ENCODE results near the gene TRIM44. TPM values are rescaled to one million over a fixed set of nuclear protein-coding genes. Genes with fewer than 3 reads are reported as not detected.
"Not testable (repeated sequence)": the region's sequence is repeated elsewhere in the genome, so short reads cannot be mapped to it uniquely, and the experiment has no call there.

The TRIM44 gene
- polyA plus RNA-seq, 2 donors, result 3.1 to 6.2 TPM

DNA sequence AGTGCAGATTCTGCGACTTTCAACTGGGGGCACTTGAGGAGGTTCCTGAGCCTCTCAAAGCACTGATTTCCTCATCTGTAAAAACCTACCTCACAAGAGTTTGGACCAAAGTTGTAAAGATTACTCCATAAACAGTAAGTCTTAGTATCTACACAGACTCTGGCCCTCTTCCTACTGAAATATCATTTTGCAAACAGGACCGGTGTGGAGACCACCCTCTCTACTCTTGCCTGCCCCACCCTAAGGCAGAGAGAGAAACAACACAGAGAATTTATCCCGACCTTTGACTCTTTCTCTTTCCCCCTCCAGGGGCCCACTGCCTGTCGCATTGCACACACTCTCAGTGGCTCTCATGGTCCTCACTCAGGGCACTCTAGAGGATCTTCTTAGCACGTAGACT, 163.4 kb downstream of the TRIM44 start:
- no peaks in the 10 kb centered on the region for H3K36me3 ChIP-seq (ENCODE audit: control insufficient read depth in 2 of 2, insufficient read depth in 2 of 2, low read length in 1 of 2)
- H3K27me3 ChIP-seq (ENCODE audit: control insufficient read depth in 1 of 2, insufficient read depth in 2 of 2, low read length in 2 of 2), result no peaks in the 10 kb centered on the region
- no peak overlapping the region for H3K27ac ChIP-seq (ENCODE audit: low read depth in 2 of 2, low read length in 1 of 2)
- no peaks in the 10 kb centered on the region for H3K4me1 ChIP-seq (ENCODE audit: control insufficient read depth in 2 of 2, insufficient read depth in 2 of 2, low read length in 1 of 2)
- WGBS, 2 donors, result 89 to 92% methylated on average over 5 of the region's 5 CpGs
- H3K4me3 ChIP-seq (ENCODE audit: low read depth in 1 of 2, low read length in 2 of 2), result no peak overlapping the region
- no peaks in the 10 kb centered on the region for H3K9me3 ChIP-seq (ENCODE audit: control insufficient read depth in 2 of 2, insufficient read depth in 1 of 2, low read depth in 1 of 2, low read length in 1 of 2)

- Histone ChIP-seq H3K9me3 (ENCODE audit: control insufficient read depth in 2 of 2, insufficient read depth in 1 of 2, low read depth in 1 of 2, low read length in 1 of 2) (no peaks in the 10 kb centered on the region), H3K36me3 (ENCODE audit: control insufficient read depth in 2 of 2, insufficient read depth in 2 of 2, low read length in 1 of 2) (no peaks in the 10 kb centered on the region), H3K4me1 (ENCODE audit: control insufficient read depth in 2 of 2, insufficient read depth in 2 of 2, low read length in 1 of 2) (no peaks in the 10 kb centered on the region), H3K27ac (ENCODE audit: low read depth in 2 of 2, low read length in 1 of 2) (no peak overlapping the region), H3K4me3 (ENCODE audit: low read depth in 1 of 2, low read length in 2 of 2) (no peak overlapping the region), H3K27me3 (ENCODE audit: control insufficient read depth in 1 of 2, insufficient read depth in 2 of 2, low read length in 2 of 2) (no peaks in the 10 kb centered on the region)
- 42 to 56% methylated on average over 4 of the region's 4 CpGs for WGBS, 2 donors
Measured at GRCh38 chr11:35826949-35827348, 164.4 kb downstream of the TRIM44 start.

GRCh38 chr11:35836205-35836604, 173.6 kb downstream of the TRIM44 start:
- Histone ChIP-seq H3K9me3 (ENCODE audit: control insufficient read depth in 2 of 2, insufficient read depth in 1 of 2, low read depth in 1 of 2, low read length in 1 of 2) (peaks cover 0 to 4% of the 10 kb centered on the region in 2 donors), H3K27ac (ENCODE audit: low read depth in 2 of 2, low read length in 1 of 2) (no peak overlapping the region), H3K27me3 (ENCODE audit: control insufficient read depth in 1 of 2, insufficient read depth in 2 of 2, low read length in 2 of 2) (no peaks in the 10 kb centered on the region), H3K36me3 (ENCODE audit: control insufficient read depth in 2 of 2, insufficient read depth in 2 of 2, low read length in 1 of 2) (no peaks in the 10 kb centered on the region), H3K4me3 (ENCODE audit: low read depth in 1 of 2, low read length in 2 of 2) (no peak overlapping the region), H3K4me1 (ENCODE audit: control insufficient read depth in 2 of 2, insufficient read depth in 2 of 2, low read length in 1 of 2) (no peaks in the 10 kb centered on the region)
- 74 to 82% methylated on average over 4 of the region's 4 CpGs for WGBS, 2 donors

- WGBS, 2 donors, result 85 to 94% methylated on average over 3 of the region's 3 CpGs
- no peaks in the 10 kb centered on the region for H3K4me1 ChIP-seq (ENCODE audit: control insufficient read depth in 2 of 2, insufficient read depth in 2 of 2, low read length in 1 of 2)
- no peaks in the 10 kb centered on the region for H3K36me3 ChIP-seq (ENCODE audit: control insufficient read depth in 2 of 2, insufficient read depth in 2 of 2, low read length in 1 of 2)
- no peak overlapping the region for H3K4me3 ChIP-seq (ENCODE audit: low read depth in 1 of 2, low read length in 2 of 2)
- H3K9me3 ChIP-seq (ENCODE audit: control insufficient read depth in 2 of 2, insufficient read depth in 1 of 2, low read depth in 1 of 2, low read length in 1 of 2), result peaks cover 0 to 4% of the 10 kb centered on the region in 2 donors
- no peaks in the 10 kb centered on the region for H3K27me3 ChIP-seq (ENCODE audit: control insufficient read depth in 1 of 2, insufficient read depth in 2 of 2, low read length in 2 of 2)
- H3K27ac ChIP-seq (ENCODE audit: low read depth in 2 of 2, low read length in 1 of 2), result no peak overlapping the region
Measured at GRCh38 chr11:35838071-35838470, 175.5 kb downstream of the TRIM44 start.

DNA sequence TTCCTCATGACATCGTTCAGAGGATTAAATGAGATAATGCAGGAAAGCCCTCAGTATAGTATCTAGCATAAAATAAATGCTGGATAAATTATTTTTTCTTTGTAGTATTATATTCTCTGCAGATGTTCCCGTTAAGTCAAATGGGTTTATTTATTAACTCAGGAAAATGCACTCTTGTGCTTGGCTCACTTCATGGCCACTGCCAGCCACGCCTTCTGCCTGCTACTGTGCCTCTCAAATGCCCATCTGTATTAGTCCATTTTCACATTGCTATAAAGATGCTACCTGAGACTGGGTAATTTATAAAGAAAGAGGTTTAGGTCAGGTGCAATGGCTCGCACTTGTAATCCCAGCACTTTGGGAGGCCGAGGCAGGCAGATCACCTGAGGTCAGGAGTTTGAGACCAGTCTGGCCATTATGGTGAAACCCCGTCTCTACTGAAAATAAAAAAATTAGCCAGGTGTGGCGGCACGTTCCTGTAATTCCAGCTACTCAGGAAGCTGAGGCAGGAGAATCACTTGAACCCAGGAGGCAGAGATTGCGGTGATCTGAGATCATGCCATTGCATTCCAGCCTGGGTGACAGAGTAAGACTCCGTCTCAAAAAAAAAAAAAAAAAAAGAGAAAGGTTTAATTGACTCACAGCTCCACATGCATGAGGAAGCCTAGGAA, 176.3 kb downstream of the TRIM44 start:
- not testable (repeated sequence) for H3K27me3 ChIP-seq (ENCODE audit: control insufficient read depth in 1 of 2, insufficient read depth in 2 of 2, low read length in 2 of 2); H3K4me3 ChIP-seq (ENCODE audit: low read depth in 1 of 2, low read length in 2 of 2); H3K36me3 ChIP-seq (ENCODE audit: control insufficient read depth in 2 of 2, insufficient read depth in 2 of 2, low read length in 1 of 2); H3K4me1 ChIP-seq (ENCODE audit: control insufficient read depth in 2 of 2, insufficient read depth in 2 of 2, low read length in 1 of 2); H3K27ac ChIP-seq (ENCODE audit: low read depth in 2 of 2, low read length in 1 of 2); H3K9me3 ChIP-seq (ENCODE audit: control insufficient read depth in 2 of 2, insufficient read depth in 1 of 2, low read depth in 1 of 2, low read length in 1 of 2)
- WGBS, 2 donors, result 87 to 90% methylated on average over 10 of the region's 10 CpGs

DNA sequence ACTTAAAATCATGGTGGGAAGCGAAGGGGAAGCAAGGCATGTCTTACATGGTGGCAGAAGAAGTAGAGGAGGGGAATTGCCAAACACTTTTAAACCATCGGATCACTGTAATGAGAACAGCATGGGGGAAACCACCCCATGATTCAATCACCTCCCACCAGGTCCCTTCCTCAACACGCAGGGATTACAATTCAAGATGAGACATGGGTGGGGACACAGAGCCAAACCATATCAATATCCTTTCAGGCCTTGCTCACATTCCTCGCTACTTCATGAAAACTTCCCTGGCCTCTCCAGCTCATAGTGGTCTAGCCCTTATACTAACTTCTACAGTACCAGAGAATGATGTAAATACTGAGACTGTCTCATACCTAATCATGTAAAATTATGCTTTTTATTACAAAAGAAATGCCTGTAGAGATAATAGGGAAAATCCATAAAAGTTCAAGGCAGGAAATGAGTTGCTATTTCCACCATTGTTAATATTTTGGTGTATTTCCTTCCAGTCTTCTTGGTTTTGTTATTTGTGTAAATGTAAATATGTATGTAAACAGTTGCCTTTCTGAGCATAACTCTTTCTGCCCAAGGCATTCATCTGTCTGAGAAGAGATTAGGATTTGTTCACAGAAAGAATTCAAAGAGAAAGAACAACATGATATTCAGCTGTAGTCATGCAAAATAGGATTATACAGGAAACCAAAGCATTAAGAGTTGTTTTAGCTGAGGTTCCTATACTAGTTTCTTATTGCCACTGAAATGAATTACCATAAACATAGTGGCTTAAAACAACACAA, 177.0 kb downstream of the TRIM44 start:
- no peak overlapping the region for H3K4me3 ChIP-seq (ENCODE audit: low read depth in 1 of 2, low read length in 2 of 2)
- H3K36me3 ChIP-seq (ENCODE audit: control insufficient read depth in 2 of 2, insufficient read depth in 2 of 2, low read length in 1 of 2), result no peaks in the 10 kb centered on the region
- H3K27ac ChIP-seq (ENCODE audit: low read depth in 2 of 2, low read length in 1 of 2), result no peak overlapping the region
- peaks cover 0 to 4% of the 10 kb centered on the region in 2 donors for H3K9me3 ChIP-seq (ENCODE audit: control insufficient read depth in 2 of 2, insufficient read depth in 1 of 2, low read depth in 1 of 2, low read length in 1 of 2)
- WGBS, 2 donors, result 90 to 95% methylated on average over 4 of the region's 4 CpGs
- H3K4me1 ChIP-seq (ENCODE audit: control insufficient read depth in 2 of 2, insufficient read depth in 2 of 2, low read length in 1 of 2), result no peaks in the 10 kb centered on the region
- H3K27me3 ChIP-seq (ENCODE audit: control insufficient read depth in 1 of 2, insufficient read depth in 2 of 2, low read length in 2 of 2), result no peaks in the 10 kb centered on the region

- Histone ChIP-seq H3K27me3 (ENCODE audit: control insufficient read depth in 1 of 2, insufficient read depth in 2 of 2, low read length in 2 of 2) (no peaks in the 10 kb centered on the region), H3K36me3 (ENCODE audit: control insufficient read depth in 2 of 2, insufficient read depth in 2 of 2, low read length in 1 of 2) (no peaks in the 10 kb centered on the region), H3K4me3 (ENCODE audit: low read depth in 1 of 2, low read length in 2 of 2) (no peak overlapping the region), H3K9me3 (ENCODE audit: control insufficient read depth in 2 of 2, insufficient read depth in 1 of 2, low read depth in 1 of 2, low read length in 1 of 2) (peaks cover 0 to 4% of the 10 kb centered on the region in 2 donors), H3K4me1 (ENCODE audit: control insufficient read depth in 2 of 2, insufficient read depth in 2 of 2, low read length in 1 of 2) (no peaks in the 10 kb centered on the region), H3K27ac (ENCODE audit: low read depth in 2 of 2, low read length in 1 of 2) (no peak overlapping the region)
- 95 to 96% methylated on average over 3 of the region's 3 CpGs for WGBS, 2 donors
Measured at GRCh38 chr11:35841733-35842132, 179.2 kb downstream of the TRIM44 start.

DNA sequence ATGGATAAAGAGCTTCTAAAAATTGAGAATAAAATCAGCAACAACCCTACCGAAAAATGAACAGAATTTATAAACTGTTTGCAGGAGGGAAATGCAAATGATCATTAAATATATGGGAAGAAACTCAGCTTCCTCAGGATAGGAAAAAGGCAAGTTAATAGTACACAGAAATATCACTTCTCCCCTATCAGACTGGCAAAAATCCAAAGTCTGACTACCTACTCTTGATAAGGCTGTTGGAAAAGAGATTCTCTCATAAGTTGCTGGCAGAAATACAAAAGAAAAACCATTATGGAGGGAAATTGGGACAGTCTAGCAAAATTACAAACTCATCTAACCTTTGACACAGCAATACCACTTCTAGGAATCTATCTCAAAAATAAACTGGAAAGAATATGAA, 180.4 kb downstream of the TRIM44 start:
- Histone ChIP-seq H3K4me3 (ENCODE audit: low read depth in 1 of 2, low read length in 2 of 2) (no peak overlapping the region), H3K27me3 (ENCODE audit: control insufficient read depth in 1 of 2, insufficient read depth in 2 of 2, low read length in 2 of 2) (peaks cover 0 to 4% of the 10 kb centered on the region in 2 donors), H3K27ac (ENCODE audit: low read depth in 2 of 2, low read length in 1 of 2) (no peak overlapping the region), H3K4me1 (ENCODE audit: control insufficient read depth in 2 of 2, insufficient read depth in 2 of 2, low read length in 1 of 2) (no peaks in the 10 kb centered on the region), H3K9me3 (ENCODE audit: control insufficient read depth in 2 of 2, insufficient read depth in 1 of 2, low read depth in 1 of 2, low read length in 1 of 2) (peaks cover 0 to 4% of the 10 kb centered on the region in 2 donors), H3K36me3 (ENCODE audit: control insufficient read depth in 2 of 2, insufficient read depth in 2 of 2, low read length in 1 of 2) (no peaks in the 10 kb centered on the region)
- WGBS, 2 donors, result 0% methylated on average over 1 of the region's 1 CpG

- H3K36me3 ChIP-seq (ENCODE audit: control insufficient read depth in 2 of 2, insufficient read depth in 2 of 2, low read length in 1 of 2), result no peaks in the 10 kb centered on the region
- no peaks in the 10 kb centered on the region for H3K4me1 ChIP-seq (ENCODE audit: control insufficient read depth in 2 of 2, insufficient read depth in 2 of 2, low read length in 1 of 2)
- H3K4me3 ChIP-seq (ENCODE audit: low read depth in 1 of 2, low read length in 2 of 2), result no peak overlapping the region
- no peak overlapping the region for H3K27ac ChIP-seq (ENCODE audit: low read depth in 2 of 2, low read length in 1 of 2)
- H3K27me3 ChIP-seq (ENCODE audit: control insufficient read depth in 1 of 2, insufficient read depth in 2 of 2, low read length in 2 of 2), result peaks cover 0 to 4% of the 10 kb centered on the region in 2 donors
- whole genome bisulfite sequencing, 2 donors, result 49 to 74% methylated on average over 4 of the region's 4 CpGs
- H3K9me3 ChIP-seq (ENCODE audit: control insufficient read depth in 2 of 2, insufficient read depth in 1 of 2, low read depth in 1 of 2, low read length in 1 of 2), result peaks cover 0 to 4% of the 10 kb centered on the region in 2 donors
Measured at GRCh38 chr11:35844579-35844978, 182.0 kb downstream of the TRIM44 start.

DNA sequence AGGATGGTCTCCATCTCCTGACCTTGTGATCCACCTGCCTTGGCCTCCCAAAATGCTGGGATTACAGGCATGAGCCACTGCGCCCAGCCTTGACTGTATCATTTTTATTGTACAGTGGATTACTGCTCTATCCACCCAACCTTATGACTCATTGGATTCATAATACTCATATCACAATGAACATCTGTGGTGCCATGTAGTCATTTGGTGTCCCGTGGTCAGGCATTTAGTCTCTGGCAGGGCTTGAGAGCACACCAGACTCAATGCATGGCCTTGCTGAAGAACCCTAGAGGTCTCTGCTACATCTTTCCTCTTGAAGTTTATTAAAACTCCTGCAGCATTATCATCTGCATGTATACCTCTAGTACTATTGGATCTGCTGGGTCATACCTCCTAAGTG, 183.3 kb downstream of the TRIM44 start:
- Histone ChIP-seq H3K4me3 (ENCODE audit: low read depth in 1 of 2, low read length in 2 of 2) (no peak overlapping the region), H3K27me3 (ENCODE audit: control insufficient read depth in 1 of 2, insufficient read depth in 2 of 2, low read length in 2 of 2) (peaks cover 0 to 4% of the 10 kb centered on the region in 2 donors), H3K4me1 (ENCODE audit: control insufficient read depth in 2 of 2, insufficient read depth in 2 of 2, low read length in 1 of 2) (no peaks in the 10 kb centered on the region), H3K27ac (ENCODE audit: low read depth in 2 of 2, low read length in 1 of 2) (no peak overlapping the region), H3K9me3 (ENCODE audit: control insufficient read depth in 2 of 2, insufficient read depth in 1 of 2, low read depth in 1 of 2, low read length in 1 of 2) (no peaks in the 10 kb centered on the region), H3K36me3 (ENCODE audit: control insufficient read depth in 2 of 2, insufficient read depth in 2 of 2, low read length in 1 of 2) (no peaks in the 10 kb centered on the region)
- 68% methylated on average over 2 of the region's 2 CpGs for WGBS, 2 donors
